ENCODE results near the gene SH3BP5.

Gene SH3BP5

GRCh38 chr3:15333099-15333955, 941 bp upstream of the SH3BP5 start:
- H3K27ac ChIP-seq = no peak overlapping the region
- TF ChIP-seq CTCF (conservative IDR thresholded peaks at IDR 0.05; ENCODE audit: low read depth, low read length) = no peak
- peak overlapping the region; percentile 79 for H2AFZ ChIP-seq (ENCODE audit: low read depth)
- no peaks in the 10 kb centered on the region for H3K36me3 ChIP-seq (ENCODE audit: insufficient read depth)
- H3K4me2 ChIP-seq = peak overlapping the region; percentile 29; the same call in 1 of the 2 replicates
- no peaks in the 10 kb centered on the region for H3K79me2 ChIP-seq (ENCODE audit: insufficient read depth, low read depth)
- no peaks in the 10 kb centered on the region for H3K27me3 ChIP-seq (ENCODE audit: insufficient read depth, low read depth)
- H3K4me1 ChIP-seq (ENCODE audit: low read depth, poor library complexity, severe bottlenecking) = peaks cover 5% of the 10 kb centered on the region
- H3K4me3 ChIP-seq (IDR thresholded peaks at IDR 0.05; ENCODE audit: insufficient read depth, low read depth, low read length) = no peak overlapping the region
- H4K20me1 ChIP-seq (ENCODE audit: insufficient read depth) = no peaks in the 10 kb centered on the region
- H3K9ac ChIP-seq = no peak overlapping the region

- Histone ChIP-seq H3K27me3 (ENCODE audit: insufficient read depth, low read depth) (no peaks in the 10 kb centered on the region), H2AFZ (ENCODE audit: low read depth) (peak overlapping the region; percentile 79), H3K79me2 (ENCODE audit: insufficient read depth, low read depth) (no peaks in the 10 kb centered on the region), H3K4me3 (IDR thresholded peaks at IDR 0.05; ENCODE audit: insufficient read depth, low read depth, low read length) (peak overlapping the region; percentile 78), H3K27ac (no peak overlapping the region), H3K9ac (no peak overlapping the region), H4K20me1 (ENCODE audit: insufficient read depth) (no peaks in the 10 kb centered on the region), H3K36me3 (ENCODE audit: insufficient read depth) (no peaks in the 10 kb centered on the region), H3K4me2 (peak overlapping the region; percentile 66), H3K4me1 (ENCODE audit: low read depth, poor library complexity, severe bottlenecking) (peaks cover 5% of the 10 kb centered on the region)
- TF ChIP-seq CTCF (conservative IDR thresholded peaks at IDR 0.05; ENCODE audit: low read depth, low read length) = no peak
Observed at GRCh38 chr3:15331606-15332404, 581 bp downstream of the SH3BP5 start.

GRCh38 chr3:15331072-15331605, 1.2 kb downstream of the SH3BP5 start:
- Histone ChIP-seq H3K9ac (no peak overlapping the region), H3K79me2 (ENCODE audit: insufficient read depth, low read depth) (no peaks in the 10 kb centered on the region), H3K4me2 (peak overlapping the region; percentile 66; the same call in 1 of the 2 replicates), H3K27ac (no peak overlapping the region), H3K4me1 (ENCODE audit: low read depth, poor library complexity, severe bottlenecking) (peaks cover 5% of the 10 kb centered on the region), H3K27me3 (ENCODE audit: insufficient read depth, low read depth) (no peaks in the 10 kb centered on the region), H3K4me3 (IDR thresholded peaks at IDR 0.05; ENCODE audit: insufficient read depth, low read depth, low read length) (no peak overlapping the region), H3K36me3 (ENCODE audit: insufficient read depth) (no peaks in the 10 kb centered on the region), H2AFZ (ENCODE audit: low read depth) (no peak overlapping the region), H4K20me1 (ENCODE audit: insufficient read depth) (no peaks in the 10 kb centered on the region)
- TF ChIP-seq CTCF (conservative IDR thresholded peaks at IDR 0.05; ENCODE audit: low read depth, low read length) = no peak

- H2AFZ ChIP-seq (ENCODE audit: low read depth) = no peak overlapping the region
- H3K27me3 ChIP-seq (ENCODE audit: insufficient read depth, low read depth) = no peaks in the 10 kb centered on the region
- H3K27ac ChIP-seq = no peak overlapping the region
- H3K36me3 ChIP-seq (ENCODE audit: insufficient read depth) = no peaks in the 10 kb centered on the region
- no peak overlapping the region for H3K9ac ChIP-seq
- peaks cover 5% of the 10 kb centered on the region for H3K4me1 ChIP-seq (ENCODE audit: low read depth, poor library complexity, severe bottlenecking)
- TF ChIP-seq CTCF (conservative IDR thresholded peaks at IDR 0.05; ENCODE audit: low read depth, low read length) = no peak
- no peak overlapping the region for H3K4me2 ChIP-seq
- no peaks in the 10 kb centered on the region for H4K20me1 ChIP-seq (ENCODE audit: insufficient read depth)
- no peaks in the 10 kb centered on the region for H3K79me2 ChIP-seq (ENCODE audit: insufficient read depth, low read depth)
- H3K4me3 ChIP-seq (IDR thresholded peaks at IDR 0.05; ENCODE audit: insufficient read depth, low read depth, low read length) = no peak overlapping the region
Observed at GRCh38 chr3:15330031-15330596, 2.3 kb downstream of the SH3BP5 start.
